Liver (tissue), 9 donors: ENCODE data around the gene ZNF311. TPM values are rescaled to one million over a fixed set of nuclear protein-coding genes. Genes with fewer than 3 reads are reported as not detected.

ENCODE experiments used
- DNase-seq: peaks from one replicate; pipeline ENCODE4 v3.0.0-alpha.2; 2017; ENCODE audit warnings: low spot score
- H3K27ac ChIP-seq, 2 donors: one replicate each; pipeline ENCODE4 v1.7.0; 2013; ENCODE audit warnings: inconsistent platforms in 2 of 2, low read length in 2 of 2, control low read depth in 1 of 2, low read depth in 1 of 2, mild to moderate bottlenecking in 1 of 2
- H3K27me3 ChIP-seq, 4 donors: one replicate each; pipeline versions ENCODE4 v1.6.1 to v1.7.0; 2013; ENCODE audit warnings: low read length in 3 of 4, inconsistent platforms in 1 of 4, mild to moderate bottlenecking in 1 of 4, moderate library complexity in 1 of 4; ENCODE audit not compliant: control insufficient read depth in 4 of 4, insufficient read depth in 4 of 4
- H3K36me3 ChIP-seq, 4 donors: one replicate each; pipeline versions ENCODE4 v1.6.1 to v1.7.0; 2013; ENCODE audit warnings: low read length in 3 of 4, mild to moderate bottlenecking in 3 of 4, low read depth in 1 of 4, moderate library complexity in 1 of 4; ENCODE audit not compliant: control insufficient read depth in 4 of 4, insufficient read depth in 3 of 4
- H3K4me1 ChIP-seq, 4 donors: one replicate each; pipeline versions ENCODE4 v1.6.1 to v1.7.0; 2013; ENCODE audit warnings: low read length in 3 of 4, mild to moderate bottlenecking in 3 of 4, moderate library complexity in 1 of 4; ENCODE audit not compliant: control insufficient read depth in 4 of 4, insufficient read depth in 4 of 4
- H3K4me3 ChIP-seq, 3 donors: one replicate each; pipeline versions ENCODE4 v1.6.1 to v1.7.0; 2013; ENCODE audit warnings: low read length in 3 of 3, control low read depth in 1 of 3, low read depth in 1 of 3, mild to moderate bottlenecking in 1 of 3
- H3K9ac ChIP-seq, 2 donors: one replicate each; pipeline ENCODE4 v1.7.0; 2013; ENCODE audit warnings: low read length in 2 of 2, mild to moderate bottlenecking in 2 of 2, moderate library complexity in 2 of 2, control low read depth in 1 of 2, low read depth in 1 of 2
- H3K9me3 ChIP-seq, 4 donors: one replicate each; pipeline versions ENCODE4 v1.6.1 to v1.7.0; 2013; ENCODE audit warnings: low read length in 3 of 4; ENCODE audit not compliant: control insufficient read depth in 4 of 4
- EGR1 ChIP-seq, 2 donors: IDR thresholded peaks; 2 replicates each; pipeline ENCODE4 v1.6.1; 2016 to 2018; ENCODE audit warnings: antibody characterized with exemption in 2 of 2, low read depth in 2 of 2
- FOXA2 ChIP-seq: IDR thresholded peaks from 2 replicates; pipeline ENCODE4 v1.6.1; 2016; ENCODE audit warnings: antibody characterized with exemption
- HNF4A ChIP-seq, 2 donors: conservative IDR thresholded peaks; 2 replicates each; pipeline ENCODE4 v1.6.1; 2016; ENCODE audit warnings: antibody characterized with exemption in 2 of 2, mild to moderate bottlenecking in 2 of 2
- HNF4G ChIP-seq: IDR thresholded peaks from 2 replicates; pipeline ENCODE4 v1.6.1; 2016; ENCODE audit warnings: antibody characterized with exemption
- JUND ChIP-seq, 2 donors: IDR thresholded peaks; 2 replicates each; pipeline ENCODE4 v1.6.1; 2016; ENCODE audit warnings: antibody characterized with exemption in 2 of 2
- NR2F2 ChIP-seq: IDR thresholded peaks from 2 replicates; pipeline ENCODE4 v1.6.1; 2016; ENCODE audit warnings: antibody characterized with exemption
- RAD21 ChIP-seq, 2 donors: IDR thresholded peaks; 2 replicates each; pipeline ENCODE4 v1.6.1; 2016; ENCODE audit warnings: antibody characterized with exemption in 2 of 2, mild to moderate bottlenecking in 2 of 2
- RXRA ChIP-seq, 2 donors: IDR thresholded peaks; 2 replicates each; pipeline ENCODE4 v1.6.1; 2017 to 2018; ENCODE audit warnings: antibody characterized with exemption in 2 of 2, mild to moderate bottlenecking in 1 of 2
- YY1 ChIP-seq: IDR thresholded peaks from 2 replicates; pipeline ENCODE4 v1.6.1; 2016; ENCODE audit warnings: antibody characterized with exemption, mild to moderate bottlenecking
- WGBS: extraction: QIAGEN DNeasy Blood & Tissue Kit; methylation state at CpG from one replicate; pipeline ENCODE4 v1.1.7; 2013; 5-methylcytosine and 5-hydroxymethylcytosine counted together
- polyA plus RNA-seq, 2 donors: library from polyadenylated mRNA; stranded (reverse) in 1 of 2; unstranded in 1 of 2; fragments of 200-250 nt in 1 of 2; fragments of >200 nt in 1 of 2; fragmentation: Nextera tagmentation in 1 of 2; extraction: Ambion mirVana in 1 of 2; gene quantifications; one replicate each; pipeline versions ENCODE4 v1.2.1 to v1.2.3, GENCODE V29; 2013 to 2015
- total RNA-seq, 2 donors: library from RNA; depleted of rRNA; stranded (reverse); fragments of >200 nt; gene quantifications; one replicate each; pipeline ENCODE4 v1.2.3, GENCODE V29; 2014
- TF ChIP-seq, protein P1 (sequence below): IDR thresholded peaks from 2 replicates; pipeline ENCODE4 v1.6.1; 2016; ENCODE audit warnings: antibody characterized with exemption
- TF ChIP-seq, protein P2 (sequence below): IDR thresholded peaks from 2 replicates; pipeline ENCODE4 v1.6.1; 2016; ENCODE audit warnings: antibody characterized with exemption
- TF ChIP-seq, protein P3 (sequence below): IDR thresholded peaks from 2 replicates; pipeline ENCODE4 v1.6.1; 2016; ENCODE audit warnings: antibody characterized with exemption, mild to moderate bottlenecking
- TF ChIP-seq, protein P4 (sequence below): fragments of 150-350 bp; IDR thresholded peaks from 2 replicates; pipeline ENCODE4 v1.5.1; 2017; ENCODE audit warnings: improper control_type of control experiment, low read depth, low read length; ENCODE audit not compliant: missing input control
- donor health status: healthy.
- donor health status: healthy.
- donor health status: healthy.
- donor health status: healthy.
- donor health status: healthy.

The ZNF311 gene
- total and polyA plus RNA-seq, 4 donors = 0.19 to 1.1 (median 0.36) TPM

DNA sequence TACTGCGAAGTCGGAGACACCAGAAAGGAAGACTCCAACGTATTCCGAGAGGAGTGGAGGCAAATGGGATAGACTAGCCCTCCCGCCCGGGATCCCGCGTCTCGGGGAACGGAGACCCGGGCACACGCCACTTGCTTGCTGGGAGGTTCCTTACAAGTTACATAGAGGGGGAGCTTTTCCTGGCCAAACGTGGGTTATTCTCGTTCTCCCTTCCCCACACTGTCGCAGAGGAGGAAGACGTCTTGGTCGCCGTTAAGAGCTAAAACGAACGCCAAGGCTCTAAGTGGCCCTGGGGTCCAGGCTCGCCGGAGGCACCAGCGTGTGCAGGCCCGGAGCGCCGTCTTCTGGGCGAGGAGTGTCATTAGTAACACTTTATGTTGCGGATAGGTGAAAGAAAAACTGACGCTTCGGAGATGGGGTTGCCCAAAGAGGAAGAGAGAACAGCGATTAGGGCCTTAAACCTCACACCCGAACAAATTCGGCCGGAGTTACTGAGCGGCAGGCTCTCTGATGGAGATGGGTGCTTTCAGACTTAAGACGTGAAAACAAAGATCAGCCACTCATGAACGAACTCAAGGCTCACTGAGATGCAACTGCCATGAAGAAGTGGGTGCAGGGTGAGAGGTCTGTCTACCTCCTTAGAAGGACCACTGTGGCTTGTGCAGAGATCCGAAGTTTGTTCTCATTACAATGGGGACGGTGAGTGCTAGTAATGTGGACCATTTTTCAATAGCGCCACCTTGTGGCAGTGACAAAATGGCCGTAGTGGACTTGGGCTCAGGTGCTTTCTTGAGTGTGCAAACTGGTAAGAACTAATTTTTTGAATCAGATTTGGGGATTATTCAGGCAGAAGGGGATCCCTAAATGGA lies 11.7 kb upstream of the ZNF311 start:
- H3K36me3 ChIP-seq = no peaks in the 10 kb centered on the region
- peaks cover 0 to 7% (median 3%) of the 10 kb centered on the region in 4 donors for H3K27me3 ChIP-seq
- peak overlapping the region; percentile 56 to 73 for H3K9ac ChIP-seq
- H3K27ac ChIP-seq = no peak overlapping the region
- peak; percentile 84 for DNase-seq
- peaks cover 9 to 13% (median 10%) of the 10 kb centered on the region in 4 donors for H3K4me1 ChIP-seq
- peak overlapping the region; percentile 36 to 77 (median 59) for H3K4me3 ChIP-seq
- 2% methylated on average over 41 of the region's 41 CpGs for WGBS
- TF ChIP-seq HNF4A (conservative IDR thresholded peaks at IDR 0.05) (peak in 1 of 2 donors; percentile 8), RXRA (IDR thresholded peaks at IDR 0.05) (no peak), EGR1 (IDR thresholded peaks at IDR 0.05; ENCODE audit: low read depth in 2 of 2) (no peak), YY1 (peak; percentile 51), RAD21 (IDR thresholded peaks at IDR 0.05) (peak; percentile 78 to 82), JUND (IDR thresholded peaks at IDR 0.05) (no peak), HNF4G (no peak), NR2F2 (no peak), FOXA2 (no peak)
- TF ChIP-seq, protein P1, sequence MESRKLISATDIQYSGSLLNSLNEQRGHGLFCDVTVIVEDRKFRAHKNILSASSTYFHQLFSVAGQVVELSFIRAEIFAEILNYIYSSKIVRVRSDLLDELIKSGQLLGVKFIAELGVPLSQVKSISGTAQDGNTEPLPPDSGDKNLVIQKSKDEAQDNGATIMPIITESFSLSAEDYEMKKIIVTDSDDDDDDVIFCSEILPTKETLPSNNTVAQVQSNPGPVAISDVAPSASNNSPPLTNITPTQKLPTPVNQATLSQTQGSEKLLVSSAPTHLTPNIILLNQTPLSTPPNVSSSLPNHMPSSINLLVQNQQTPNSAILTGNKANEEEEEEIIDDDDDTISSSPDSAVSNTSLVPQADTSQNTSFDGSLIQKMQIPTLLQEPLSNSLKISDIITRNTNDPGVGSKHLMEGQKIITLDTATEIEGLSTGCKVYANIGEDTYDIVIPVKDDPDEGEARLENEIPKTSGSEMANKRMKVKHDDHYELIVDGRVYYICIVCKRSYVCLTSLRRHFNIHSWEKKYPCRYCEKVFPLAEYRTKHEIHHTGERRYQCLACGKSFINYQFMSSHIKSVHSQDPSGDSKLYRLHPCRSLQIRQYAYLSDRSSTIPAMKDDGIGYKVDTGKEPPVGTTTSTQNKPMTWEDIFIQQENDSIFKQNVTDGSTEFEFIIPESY = no peak
- TF ChIP-seq, protein P2, sequence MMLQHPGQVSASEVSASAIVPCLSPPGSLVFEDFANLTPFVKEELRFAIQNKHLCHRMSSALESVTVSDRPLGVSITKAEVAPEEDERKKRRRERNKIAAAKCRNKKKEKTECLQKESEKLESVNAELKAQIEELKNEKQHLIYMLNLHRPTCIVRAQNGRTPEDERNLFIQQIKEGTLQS = no peak
- TF ChIP-seq, protein P3, sequence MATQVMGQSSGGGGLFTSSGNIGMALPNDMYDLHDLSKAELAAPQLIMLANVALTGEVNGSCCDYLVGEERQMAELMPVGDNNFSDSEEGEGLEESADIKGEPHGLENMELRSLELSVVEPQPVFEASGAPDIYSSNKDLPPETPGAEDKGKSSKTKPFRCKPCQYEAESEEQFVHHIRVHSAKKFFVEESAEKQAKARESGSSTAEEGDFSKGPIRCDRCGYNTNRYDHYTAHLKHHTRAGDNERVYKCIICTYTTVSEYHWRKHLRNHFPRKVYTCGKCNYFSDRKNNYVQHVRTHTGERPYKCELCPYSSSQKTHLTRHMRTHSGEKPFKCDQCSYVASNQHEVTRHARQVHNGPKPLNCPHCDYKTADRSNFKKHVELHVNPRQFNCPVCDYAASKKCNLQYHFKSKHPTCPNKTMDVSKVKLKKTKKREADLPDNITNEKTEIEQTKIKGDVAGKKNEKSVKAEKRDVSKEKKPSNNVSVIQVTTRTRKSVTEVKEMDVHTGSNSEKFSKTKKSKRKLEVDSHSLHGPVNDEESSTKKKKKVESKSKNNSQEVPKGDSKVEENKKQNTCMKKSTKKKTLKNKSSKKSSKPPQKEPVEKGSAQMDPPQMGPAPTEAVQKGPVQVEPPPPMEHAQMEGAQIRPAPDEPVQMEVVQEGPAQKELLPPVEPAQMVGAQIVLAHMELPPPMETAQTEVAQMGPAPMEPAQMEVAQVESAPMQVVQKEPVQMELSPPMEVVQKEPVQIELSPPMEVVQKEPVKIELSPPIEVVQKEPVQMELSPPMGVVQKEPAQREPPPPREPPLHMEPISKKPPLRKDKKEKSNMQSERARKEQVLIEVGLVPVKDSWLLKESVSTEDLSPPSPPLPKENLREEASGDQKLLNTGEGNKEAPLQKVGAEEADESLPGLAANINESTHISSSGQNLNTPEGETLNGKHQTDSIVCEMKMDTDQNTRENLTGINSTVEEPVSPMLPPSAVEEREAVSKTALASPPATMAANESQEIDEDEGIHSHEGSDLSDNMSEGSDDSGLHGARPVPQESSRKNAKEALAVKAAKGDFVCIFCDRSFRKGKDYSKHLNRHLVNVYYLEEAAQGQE = no peak
- TF ChIP-seq, protein P4, sequence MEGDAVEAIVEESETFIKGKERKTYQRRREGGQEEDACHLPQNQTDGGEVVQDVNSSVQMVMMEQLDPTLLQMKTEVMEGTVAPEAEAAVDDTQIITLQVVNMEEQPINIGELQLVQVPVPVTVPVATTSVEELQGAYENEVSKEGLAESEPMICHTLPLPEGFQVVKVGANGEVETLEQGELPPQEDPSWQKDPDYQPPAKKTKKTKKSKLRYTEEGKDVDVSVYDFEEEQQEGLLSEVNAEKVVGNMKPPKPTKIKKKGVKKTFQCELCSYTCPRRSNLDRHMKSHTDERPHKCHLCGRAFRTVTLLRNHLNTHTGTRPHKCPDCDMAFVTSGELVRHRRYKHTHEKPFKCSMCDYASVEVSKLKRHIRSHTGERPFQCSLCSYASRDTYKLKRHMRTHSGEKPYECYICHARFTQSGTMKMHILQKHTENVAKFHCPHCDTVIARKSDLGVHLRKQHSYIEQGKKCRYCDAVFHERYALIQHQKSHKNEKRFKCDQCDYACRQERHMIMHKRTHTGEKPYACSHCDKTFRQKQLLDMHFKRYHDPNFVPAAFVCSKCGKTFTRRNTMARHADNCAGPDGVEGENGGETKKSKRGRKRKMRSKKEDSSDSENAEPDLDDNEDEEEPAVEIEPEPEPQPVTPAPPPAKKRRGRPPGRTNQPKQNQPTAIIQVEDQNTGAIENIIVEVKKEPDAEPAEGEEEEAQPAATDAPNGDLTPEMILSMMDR = peak; percentile 81
- peaks cover 0 to 3% (median 0%) of the 10 kb centered on the region in 4 donors for H3K9me3 ChIP-seq
